Progenitor cell of endocrine pancreas (in vitro differentiated cells): ENCODE results near the gene ADAMTSL1. TPM values are rescaled to one million over a fixed set of nuclear protein-coding genes. Genes with fewer than 3 reads are reported as not detected.
A peak's percentile ranks its signal among the peaks of the same experiment; 100 is the strongest.

Experiments
- DNase-seq: peaks from one replicate; pipeline ENCODE4 v3.0.0; 2021; ENCODE audit warnings: low spot score; ENCODE audit not compliant: unreplicated experiment
- H3K27ac Mint-ChIP-seq: 2 replicates; pipeline ENCODE4 v1.8.0; 2021; ENCODE audit warnings: mild to moderate bottlenecking, moderate library complexity, mixed read lengths
- H3K27me3 Mint-ChIP-seq: 2 replicates; pipeline ENCODE4 v1.8.0; 2021; ENCODE audit warnings: mixed read lengths
- H3K36me3 Mint-ChIP-seq: 2 replicates; pipeline ENCODE4 v1.8.0; 2022; ENCODE audit warnings: mixed read lengths; ENCODE audit not compliant: insufficient read depth
- H3K4me1 Mint-ChIP-seq: 2 replicates; pipeline ENCODE4 v1.8.0; 2021; ENCODE audit warnings: low read depth, mixed read lengths
- H3K4me3 Mint-ChIP-seq: 2 replicates; pipeline ENCODE4 v1.8.0; 2021; ENCODE audit warnings: low read depth, mild to moderate bottlenecking, moderate library complexity, mixed read lengths
- H3K9me3 Mint-ChIP-seq: 2 replicates; pipeline ENCODE4 v1.8.0; 2021; ENCODE audit warnings: low read depth, mixed read lengths
- total RNA-seq: library from RNA; stranded (reverse); gene quantifications from 2 replicates; pipeline ENCODE4 v1.2.1, GENCODE V29; 2021
- TF ChIP-seq, protein P1 (sequence below): fragments of 200-600 bp; sonication (generic); IDR thresholded peaks from one replicate; pipeline ENCODE4 v1.5.0; 2021; ENCODE audit warnings: antibody characterized with exemption, mild to moderate bottlenecking; ENCODE audit not compliant: unreplicated experiment

ADAMTSL1 gene
- total RNA-seq, 1 donor from 2014 or later: 2.1 TPM

- Mint-ChIP-seq H3K9me3 (no peaks in the 10 kb centered on the region), H3K36me3 (no peaks in the 10 kb centered on the region), H3K27me3 (no peaks in the 10 kb centered on the region), H3K4me1 (peaks cover 1% of the 10 kb centered on the region), H3K27ac (no peak overlapping the region), H3K4me3 (no peak overlapping the region)
- DNase-seq: no peak
- TF ChIP-seq, protein P1, sequence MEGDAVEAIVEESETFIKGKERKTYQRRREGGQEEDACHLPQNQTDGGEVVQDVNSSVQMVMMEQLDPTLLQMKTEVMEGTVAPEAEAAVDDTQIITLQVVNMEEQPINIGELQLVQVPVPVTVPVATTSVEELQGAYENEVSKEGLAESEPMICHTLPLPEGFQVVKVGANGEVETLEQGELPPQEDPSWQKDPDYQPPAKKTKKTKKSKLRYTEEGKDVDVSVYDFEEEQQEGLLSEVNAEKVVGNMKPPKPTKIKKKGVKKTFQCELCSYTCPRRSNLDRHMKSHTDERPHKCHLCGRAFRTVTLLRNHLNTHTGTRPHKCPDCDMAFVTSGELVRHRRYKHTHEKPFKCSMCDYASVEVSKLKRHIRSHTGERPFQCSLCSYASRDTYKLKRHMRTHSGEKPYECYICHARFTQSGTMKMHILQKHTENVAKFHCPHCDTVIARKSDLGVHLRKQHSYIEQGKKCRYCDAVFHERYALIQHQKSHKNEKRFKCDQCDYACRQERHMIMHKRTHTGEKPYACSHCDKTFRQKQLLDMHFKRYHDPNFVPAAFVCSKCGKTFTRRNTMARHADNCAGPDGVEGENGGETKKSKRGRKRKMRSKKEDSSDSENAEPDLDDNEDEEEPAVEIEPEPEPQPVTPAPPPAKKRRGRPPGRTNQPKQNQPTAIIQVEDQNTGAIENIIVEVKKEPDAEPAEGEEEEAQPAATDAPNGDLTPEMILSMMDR: no peak
These were observed 314.3 kb downstream of the ADAMTSL1 start for GRCh38 chr9:18788256-18788655.

- Mint-ChIP-seq H3K4me3 (no peak overlapping the region), H3K36me3 (no peaks in the 10 kb centered on the region), H3K4me1 (peaks cover 1% of the 10 kb centered on the region), H3K27me3 (no peaks in the 10 kb centered on the region), H3K27ac (no peak overlapping the region), H3K9me3 (no peaks in the 10 kb centered on the region)
- TF ChIP-seq, protein P1: peak; percentile 79
- DNase-seq: peak; percentile 48
These were observed 317.1 kb downstream of the ADAMTSL1 start for GRCh38 chr9:18791074-18791473.

GRCh38 chr9:18793122-18793521 lies 319.2 kb downstream of the ADAMTSL1 start:
- H3K9me3 Mint-ChIP-seq: no peaks in the 10 kb centered on the region
- TF ChIP-seq, protein P1: no peak
- no peak overlapping the region for H3K27ac Mint-ChIP-seq
- no peaks in the 10 kb centered on the region for H3K27me3 Mint-ChIP-seq
- H3K36me3 Mint-ChIP-seq: no peaks in the 10 kb centered on the region
- H3K4me1 Mint-ChIP-seq: no peaks in the 10 kb centered on the region
- no peak for DNase-seq
- no peak overlapping the region for H3K4me3 Mint-ChIP-seq

- Mint-ChIP-seq H3K4me1 (no peaks in the 10 kb centered on the region), H3K27ac (no peak overlapping the region), H3K27me3 (no peaks in the 10 kb centered on the region), H3K36me3 (no peaks in the 10 kb centered on the region), H3K9me3 (no peaks in the 10 kb centered on the region), H3K4me3 (no peak overlapping the region)
- TF ChIP-seq, protein P1: no peak
- no peak for DNase-seq
These were observed 322.2 kb downstream of the ADAMTSL1 start for GRCh38 chr9:18795947-18796671.

DNA sequence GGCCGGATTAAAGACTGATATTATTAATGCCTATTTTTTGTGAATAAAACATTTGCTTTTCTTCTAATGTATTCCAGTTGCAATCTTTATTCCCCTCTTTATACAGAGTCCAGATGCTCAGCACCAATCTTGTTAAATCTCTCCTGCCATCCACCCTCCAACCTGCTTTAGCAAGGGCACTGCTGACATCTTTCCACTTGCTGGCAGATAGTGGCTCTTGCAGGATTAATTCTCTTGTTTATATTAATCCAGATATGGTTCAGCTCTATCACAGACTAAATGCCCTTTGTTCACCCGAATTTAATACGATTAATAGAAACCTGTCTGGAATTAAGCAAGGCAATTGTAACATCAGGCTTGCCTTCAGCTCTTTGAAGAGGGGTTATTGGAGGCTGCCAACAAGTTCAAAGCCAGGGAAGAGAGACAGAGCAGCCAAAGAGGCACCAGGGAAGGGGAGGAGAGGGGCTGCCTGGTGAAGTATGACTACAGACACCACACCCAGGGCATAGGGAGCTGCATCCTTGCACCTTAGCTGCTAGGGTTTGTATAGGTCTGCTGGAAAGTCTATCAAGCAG lies 322.8 kb downstream of the ADAMTSL1 start:
- TF ChIP-seq, protein P1: no peak
- DNase-seq: no peak
- H3K27me3 Mint-ChIP-seq: no peaks in the 10 kb centered on the region
- no peaks in the 10 kb centered on the region for H3K36me3 Mint-ChIP-seq
- peaks cover 3% of the 10 kb centered on the region for H3K9me3 Mint-ChIP-seq
- H3K4me1 Mint-ChIP-seq: no peaks in the 10 kb centered on the region
- H3K27ac Mint-ChIP-seq: no peak overlapping the region
- no peak overlapping the region for H3K4me3 Mint-ChIP-seq
